SU-DHL-6 (cell line): ENCODE data around the gene CLHC1.
"Not testable (repeated sequence)": the region's sequence is repeated elsewhere in the genome, so short reads cannot be mapped to it uniquely, and the experiment has no call there.

Experiments
- H2AFZ ChIP-seq: fragments of 200-600 bp; sonication (generic); 2 replicates; pipeline ENCODE4 v1.6.1; 2014; ENCODE audit warnings: low read depth, mild to moderate bottlenecking, moderate library complexity, mixed read lengths, antibody characterized with exemption, low read length; ENCODE audit not compliant: severe bottlenecking
- H3F3A ChIP-seq: fragments of 200-600 bp; shearing (Covaris generic); 2 replicates; pipeline ENCODE4 v1.6.0; 2016; ENCODE audit warnings: antibody characterized with exemption, mild to moderate bottlenecking; ENCODE audit not compliant: insufficient read depth
- H3K27ac ChIP-seq: fragments of 200-600 bp; sonication (generic); 2 replicates; pipeline ENCODE4 v1.5.1; 2016; ENCODE audit warnings: low read depth, mild to moderate bottlenecking, low read length, moderate library complexity, mixed read lengths
- H3K27me3 ChIP-seq: fragments of 200-600 bp; sonication (generic), shearing (Covaris generic); 2 replicates; pipeline ENCODE4 v1.6.0; 2014; ENCODE audit warnings: mild to moderate bottlenecking, low read length
- H3K36me3 ChIP-seq: fragments of 200-600 bp; sonication (generic); 2 replicates; pipeline ENCODE4 v1.6.1; 2014; ENCODE audit warnings: mild to moderate bottlenecking, low read length, mixed read lengths
- H3K4me2 ChIP-seq: fragments of 300-600, 200-600 bp; shearing (Covaris generic), sonication (generic); 2 replicates; pipeline ENCODE4 v1.6.0; 2014; ENCODE audit warnings: low read length, low read depth, mild to moderate bottlenecking; ENCODE audit not compliant: poor library complexity, severe bottlenecking
- H3K4me3 ChIP-seq: fragments of 200-600 bp; sonication (generic); 2 replicates; pipeline ENCODE4 v1.5.1; 2014; ENCODE audit warnings: antibody characterized with exemption, low read length, mild to moderate bottlenecking, mixed read lengths; ENCODE audit not compliant: insufficient read depth, poor library complexity, severe bottlenecking
- H3K79me2 ChIP-seq: fragments of 200-600 bp; sonication (generic); 2 replicates; pipeline ENCODE4 v1.6.1; 2014; ENCODE audit warnings: mild to moderate bottlenecking, low read length, moderate library complexity; ENCODE audit not compliant: insufficient read depth
- H3K9ac ChIP-seq: fragments of 200-600 bp; sonication (generic); 2 replicates; pipeline ENCODE4 v1.7.0; 2014; ENCODE audit warnings: mild to moderate bottlenecking, low read length
- H3K9me2 ChIP-seq: fragments of 200-600 bp; sonication (generic); replicated peaks from 2 replicates; pipeline ENCODE4 v1.6.1; 2014; ENCODE audit warnings: low read length; ENCODE audit not compliant: insufficient read depth
- H3K9me3 ChIP-seq: fragments of 200-600 bp; sonication (generic); 2 replicates; pipeline ENCODE4 v1.6.1; 2014; ENCODE audit warnings: low read length, mixed read lengths; ENCODE audit not compliant: insufficient read depth
- H4K20me1 ChIP-seq: fragments of 200-600 bp; sonication (generic); 2 replicates; pipeline ENCODE4 v1.6.1; 2014; ENCODE audit warnings: low read depth, mild to moderate bottlenecking, antibody characterized with exemption, low read length, moderate library complexity, mixed read lengths
- EZH2phosphoT487 ChIP-seq: fragments of 200-600 bp; sonication (generic), shearing (Covaris generic); conservative IDR thresholded peaks from 2 replicates; pipeline ENCODE4 v1.6.1; 2018; ENCODE audit warnings: mild to moderate bottlenecking, antibody characterized with exemption, low read length, moderate library complexity, mixed read lengths
- TF ChIP-seq, protein P1 (sequence below): fragments of 200-600 bp; sonication (generic); IDR thresholded peaks from one replicate; pipeline ENCODE4 v1.5.1; 2017; ENCODE audit warnings: antibody characterized with exemption, mild to moderate bottlenecking, low read length, moderate library complexity; ENCODE audit not compliant: insufficient read depth, poor library complexity, severe bottlenecking

Gene CLHC1

DNA sequence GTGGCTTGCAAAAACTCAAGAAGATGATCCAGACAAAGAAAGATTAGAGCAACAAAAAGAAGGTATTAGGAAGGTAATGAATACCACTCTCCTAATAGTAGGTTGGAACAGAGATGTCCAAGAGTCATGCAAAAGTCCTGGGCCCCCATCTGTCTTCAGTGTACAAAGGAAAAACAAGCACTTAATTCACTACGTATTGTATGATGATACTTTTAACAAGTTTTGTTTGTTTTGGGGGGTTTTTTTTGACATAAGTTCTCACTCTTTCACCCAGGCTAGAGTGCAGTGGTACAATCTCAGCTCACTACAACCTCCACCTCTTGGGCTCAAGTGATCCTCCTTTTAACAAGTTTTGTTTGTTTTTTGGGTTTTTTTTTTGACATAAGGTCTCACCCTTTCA is 101.2 kb downstream of the CLHC1 start:
- Histone ChIP-seq H3K4me3 (no peak overlapping the region), H3K36me3 (no peaks in the 10 kb centered on the region), H3F3A (no peaks in the 10 kb centered on the region), H3K9ac (no peak overlapping the region), H3K27ac (no peak overlapping the region), H3K4me2 (no peak overlapping the region), H3K9me3 (no peaks in the 10 kb centered on the region), H4K20me1 (no peaks in the 10 kb centered on the region), H3K79me2 (no peaks in the 10 kb centered on the region), H3K27me3 (no peaks in the 10 kb centered on the region), H3K9me2 (no peaks in the 10 kb centered on the region), H2AFZ (no peak overlapping the region)
- TF ChIP-seq, protein P1, sequence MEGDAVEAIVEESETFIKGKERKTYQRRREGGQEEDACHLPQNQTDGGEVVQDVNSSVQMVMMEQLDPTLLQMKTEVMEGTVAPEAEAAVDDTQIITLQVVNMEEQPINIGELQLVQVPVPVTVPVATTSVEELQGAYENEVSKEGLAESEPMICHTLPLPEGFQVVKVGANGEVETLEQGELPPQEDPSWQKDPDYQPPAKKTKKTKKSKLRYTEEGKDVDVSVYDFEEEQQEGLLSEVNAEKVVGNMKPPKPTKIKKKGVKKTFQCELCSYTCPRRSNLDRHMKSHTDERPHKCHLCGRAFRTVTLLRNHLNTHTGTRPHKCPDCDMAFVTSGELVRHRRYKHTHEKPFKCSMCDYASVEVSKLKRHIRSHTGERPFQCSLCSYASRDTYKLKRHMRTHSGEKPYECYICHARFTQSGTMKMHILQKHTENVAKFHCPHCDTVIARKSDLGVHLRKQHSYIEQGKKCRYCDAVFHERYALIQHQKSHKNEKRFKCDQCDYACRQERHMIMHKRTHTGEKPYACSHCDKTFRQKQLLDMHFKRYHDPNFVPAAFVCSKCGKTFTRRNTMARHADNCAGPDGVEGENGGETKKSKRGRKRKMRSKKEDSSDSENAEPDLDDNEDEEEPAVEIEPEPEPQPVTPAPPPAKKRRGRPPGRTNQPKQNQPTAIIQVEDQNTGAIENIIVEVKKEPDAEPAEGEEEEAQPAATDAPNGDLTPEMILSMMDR = no peak
- TF ChIP-seq EZH2phosphoT487 = no peak

DNA sequence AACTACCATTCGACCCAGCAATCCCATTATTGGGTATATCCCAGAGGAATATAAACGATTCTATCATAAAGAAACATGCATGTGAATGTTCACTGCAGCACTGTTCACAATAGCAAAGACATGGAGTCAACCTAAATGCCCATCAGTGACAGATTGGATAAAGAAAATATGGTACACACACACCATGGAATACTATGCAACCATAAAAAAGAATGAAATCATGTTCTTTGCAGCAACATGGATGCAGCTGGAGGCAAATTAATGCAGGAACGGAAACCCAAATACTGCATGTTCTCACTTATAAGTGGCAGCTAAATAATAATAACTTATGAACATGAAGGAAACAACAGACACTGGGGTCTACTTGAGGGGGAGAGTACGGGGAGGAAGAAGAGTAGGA is 105.5 kb downstream of the CLHC1 start:
- H3K79me2 ChIP-seq, H3K36me3 ChIP-seq, H4K20me1 ChIP-seq, H3K27ac ChIP-seq, H3K9me2 ChIP-seq, H3K4me3 ChIP-seq, H3K27me3 ChIP-seq, H3K4me2 ChIP-seq, H3F3A ChIP-seq, H2AFZ ChIP-seq, H3K9ac ChIP-seq, H3K9me3 ChIP-seq: not testable (repeated sequence)
